ENCODE results near the gene ILK. TPM values are rescaled to one million over a fixed set of nuclear protein-coding genes. Genes with fewer than 3 reads are reported as not detected.

ILK gene
- total RNA-seq, 1 experiment from 2014 or later = 73.5 TPM

GRCh38 chr11:6611092-6611962 lies 7.8 kb downstream of the ILK start:
- CTCF ChIA-PET = interaction anchor here (0.6 to 2.1 kb wide), 4 partner anchors 61 to 232 kb away, joined by 4 to 11 read pairs (median 4); partner anchors contain the start of gene MRPL17
- Histone ChIP-seq H3K4me3 (replicated peaks in 1 of 2; ENCODE audit: low read depth in 1 of 2, low read length in 2 of 2) (peak overlapping the region; percentile 71 to 92), H3K36me3 (ENCODE audit: control insufficient read depth in 1 of 2, insufficient read depth in 2 of 2, low read length in 2 of 2) (peaks cover 21 to 46% of the 10 kb centered on the region in 2 experiments), H3K4me1 (ENCODE audit: control insufficient read depth in 1 of 2, insufficient read depth in 2 of 2, low read length in 2 of 2) (peaks cover 17 to 42% of the 10 kb centered on the region in 2 experiments), H3K9ac (ENCODE audit: low read length) (peak overlapping the region; percentile 73), H3K4me2 (ENCODE audit: low read length) (peak overlapping the region; percentile 91), H3K27ac (ENCODE audit: low read depth, low read length) (peak overlapping the region; percentile 93), H2AFZ (ENCODE audit: low read depth, low read length, poor library complexity, severe bottlenecking) (no peak overlapping the region), H3K27me3 (ENCODE audit: insufficient read depth, low read length) (no peaks in the 10 kb centered on the region), H3K9me3 (ENCODE audit: control insufficient read depth in 1 of 2, insufficient read depth in 1 of 2, low read depth in 1 of 2, low read length in 2 of 2) (no peaks in the 10 kb centered on the region), H3K79me2 (ENCODE audit: insufficient read depth, low read length) (peaks cover 40% of the 10 kb centered on the region), H3K9me2 (ENCODE audit: insufficient read depth) (no peaks in the 10 kb centered on the region), H4K20me1 (ENCODE audit: insufficient read depth) (no peaks in the 10 kb centered on the region)
- BruUV-seq (replicated peaks) = no TSS peak
- RAD21 ChIA-PET (ENCODE audit: low non-redundant PET in 1 of 2, low total read pairs in 2 of 2, uncharacterized antibody in 2 of 2, unreplicated experiment in 2 of 2) = no interaction called here
- ATAC-seq (no peak), DNase-seq (ENCODE audit: low read depth, low spot score) (no peak)
- TF ChIP-seq CBX3 (IDR thresholded peaks at IDR 0.05; ENCODE audit: low read depth) (no peak), CEBPB (IDR thresholded peaks at IDR 0.05; ENCODE audit: low read depth) (no peak), ZBTB33 (IDR thresholded peaks at IDR 0.05; ENCODE audit: extremely low read depth, insufficient replicate concordance, low read length) (no peak), POLR2A (IDR thresholded peaks at IDR 0.05; ENCODE audit: borderline replicate concordance, extremely low read depth, insufficient read depth, insufficient read length) (no peak), SP1 (IDR thresholded peaks at IDR 0.05; ENCODE audit: low read depth) (no peak), YY1 (IDR thresholded peaks at IDR 0.05; ENCODE audit: extremely low read depth, insufficient replicate concordance, low read depth, low read length) (no peak), JUND (IDR thresholded peaks at IDR 0.05) (no peak), POLR2AphosphoS5 (IDR thresholded peaks at IDR 0.05; ENCODE audit: low read depth, low read length) (peak; percentile 9; the same call in 1 of the 2 replicates)
- POLR2A ChIA-PET = interaction anchor here (1.0 to 1.6 kb wide), 3 partner anchors 8 to 69 kb away, joined by 4 to 5 read pairs (median 4); partner anchors contain the start of gene TPP1
- intact Hi-C loops (cut with micrococcal nuclease) = no loop called here

Measured in HCT116 (cell line).